GM18507 (cell line): Measurements from ENCODE around the gene PIP.
"Not testable (repeated sequence)": the region's sequence is repeated elsewhere in the genome, so short reads cannot be mapped to it uniquely, and the experiment has no call there.

Source experiments
- DNase-seq: peaks from one replicate; pipeline ENCODE4 v3.0.0; 2011; ENCODE audit warnings: low read depth; ENCODE audit not compliant: insufficient read length; ENCODE audit errors: extremely low spot score
- FAIRE-seq: peaks from 2 replicates; lab custom pipeline; 2011; peaks lifted over from hg19 to GRCh38; lab: Jason Lieb, UNC

PIP gene

GRCh38 chr7:143172354-143172753 is 40.5 kb downstream of the PIP start:
- no peak for FAIRE-seq
- no peak for DNase-seq

GRCh38 chr7:143176128-143176527 is 44.3 kb downstream of the PIP start:
- DNase-seq, result no peak
- no peak for FAIRE-seq

- FAIRE-seq (no peak), DNase-seq (no peak)
Measured at GRCh38 chr7:143177374-143178119, 45.7 kb downstream of the PIP start.

- not testable (repeated sequence) for DNase-seq
Measured at GRCh38 chr7:143180771-143181170, 48.9 kb downstream of the PIP start.

GRCh38 chr7:143181349-143181748 is 49.5 kb downstream of the PIP start:
- no peak for FAIRE-seq

More at GRCh38 chr7:143180771-143181170, 48.9 kb downstream of the PIP start:
- not testable (repeated sequence) for FAIRE-seq

GRCh38 chr7:143183024-143183423 is 51.1 kb downstream of the PIP start, which contains the start of gene TAS2R39:
Gene TAS2R39, plus strand, starts transcription at chr7:143183419. Its CDS starts 0 bp downstream, at chr7:143183419.
- FAIRE-seq, result no peak
- DNase-seq, result no peak

More at GRCh38 chr7:143181349-143181748, 49.5 kb downstream of the PIP start:
- no peak for DNase-seq

- DNase-seq, result no peak
- no peak for FAIRE-seq
Measured at GRCh38 chr7:143185551-143185950, 53.7 kb downstream of the PIP start.

GRCh38 chr7:143188994-143189393 is 57.1 kb downstream of the PIP start:
- FAIRE-seq (no peak), DNase-seq (no peak)
